Effector memory CD8-positive, alpha-beta T cell (primary cell): Measurements from ENCODE around the gene CEACAM19.
"Not testable (repeated sequence)": the region's sequence is repeated elsewhere in the genome, so short reads cannot be mapped to it uniquely, and the experiment has no call there.

Experiments used
- ATAC-seq: fragments of 150-1000 bp; cut with Tn5 transposase; replicated peaks from 2 replicates; pipeline ENCODE4 v1.10.0; 2021; ENCODE audit warnings: mild to moderate bottlenecking, moderate library complexity
- DNase-seq, 3 experiments: peaks; one replicate each; pipeline ENCODE4 v3.0.0; 2021
- H3K27ac Mint-ChIP-seq, 2 donors: one replicate each; pipeline ENCODE4 v1.8.0; 2022; ENCODE audit warnings: mild to moderate bottlenecking in 2 of 2, mixed read lengths in 2 of 2, moderate library complexity in 2 of 2
- H3K27me3 Mint-ChIP-seq, 2 donors: one replicate each; pipeline ENCODE4 v1.8.0; 2022; ENCODE audit warnings: mixed read lengths in 2 of 2
- H3K36me3 Mint-ChIP-seq: one replicate; pipeline ENCODE4 v1.8.0; 2022; ENCODE audit warnings: mild to moderate bottlenecking, moderate library complexity, mixed read lengths; ENCODE audit not compliant: insufficient read depth
- H3K4me1 Mint-ChIP-seq, 2 donors: one replicate each; pipeline ENCODE4 v1.8.0; 2022; ENCODE audit warnings: low read depth in 2 of 2, mixed read lengths in 2 of 2
- H3K4me3 Mint-ChIP-seq, 2 donors: one replicate each; pipeline ENCODE4 v1.8.0; 2022; ENCODE audit warnings: mild to moderate bottlenecking in 2 of 2, mixed read lengths in 2 of 2, moderate library complexity in 2 of 2
- H3K9me3 Mint-ChIP-seq, 2 donors: one replicate each; pipeline ENCODE4 v1.8.0; 2022; ENCODE audit warnings: mixed read lengths in 2 of 2

The CEACAM19 gene

DNA sequence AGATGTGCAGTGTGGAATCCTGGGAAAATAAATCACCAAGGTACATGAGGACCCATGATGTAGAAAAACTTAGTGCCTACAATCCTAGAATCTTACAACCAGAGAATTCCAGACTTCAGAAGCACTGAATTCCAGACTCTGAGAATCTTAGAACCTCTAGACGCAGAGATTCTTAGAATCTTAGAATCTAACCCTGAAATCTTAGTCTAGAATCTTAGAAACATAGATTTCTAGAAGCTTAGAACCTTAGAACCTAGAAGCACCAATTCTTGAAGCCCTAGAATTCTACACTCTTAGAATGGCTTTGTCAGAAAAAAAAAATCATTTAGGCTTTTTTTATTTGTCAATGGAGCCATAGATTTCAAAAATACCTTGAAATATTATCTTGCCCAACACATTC lies 33.7 kb downstream of the CEACAM19 start:
- Mint-ChIP-seq H3K36me3 (no peaks in the 10 kb centered on the region), H3K4me3 (no peak overlapping the region), H3K27ac (peak overlapping the region in 1 of 2 donors; percentile 13), H3K27me3 (peaks cover 6 to 9% of the 10 kb centered on the region in 2 donors), H3K9me3 (no peaks in the 10 kb centered on the region), H3K4me1 (no peaks in the 10 kb centered on the region)
- ATAC-seq (no peak), DNase-seq (no peak)

DNA sequence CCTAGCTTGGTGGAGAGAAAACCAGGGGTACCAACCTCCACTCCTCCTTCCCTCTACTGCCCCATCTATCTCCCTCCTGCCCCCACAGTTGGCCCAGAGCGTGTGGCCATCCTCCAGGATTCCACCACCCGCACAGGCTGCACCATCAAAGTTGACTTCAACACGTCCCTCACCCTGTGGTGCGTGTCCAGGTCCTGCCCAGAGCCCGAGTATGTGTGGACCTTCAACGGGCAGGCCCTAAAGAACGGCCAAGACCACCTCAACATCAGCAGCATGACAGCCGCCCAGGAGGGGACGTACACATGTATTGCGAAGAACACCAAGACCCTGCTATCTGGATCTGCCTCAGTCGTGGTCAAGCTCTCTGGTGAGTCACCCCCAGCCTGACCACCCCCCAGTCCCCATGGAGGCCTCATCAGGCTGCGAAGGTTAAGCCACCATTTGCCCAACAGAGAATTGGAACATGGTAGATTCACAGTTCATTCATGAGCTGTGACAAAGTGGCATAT lies 34.3 kb downstream of the CEACAM19 start:
- no peaks in the 10 kb centered on the region for H3K36me3 Mint-ChIP-seq
- DNase-seq, result no peak
- no peak for ATAC-seq
- no peak overlapping the region for H3K4me3 Mint-ChIP-seq
- peaks cover 0 to 3% of the 10 kb centered on the region in 2 donors for H3K4me1 Mint-ChIP-seq
- peak overlapping the region in 1 of 2 donors; percentile 13 for H3K27ac Mint-ChIP-seq
- no peaks in the 10 kb centered on the region for H3K9me3 Mint-ChIP-seq
- peaks cover 11 to 15% of the 10 kb centered on the region in 2 donors for H3K27me3 Mint-ChIP-seq

DNA sequence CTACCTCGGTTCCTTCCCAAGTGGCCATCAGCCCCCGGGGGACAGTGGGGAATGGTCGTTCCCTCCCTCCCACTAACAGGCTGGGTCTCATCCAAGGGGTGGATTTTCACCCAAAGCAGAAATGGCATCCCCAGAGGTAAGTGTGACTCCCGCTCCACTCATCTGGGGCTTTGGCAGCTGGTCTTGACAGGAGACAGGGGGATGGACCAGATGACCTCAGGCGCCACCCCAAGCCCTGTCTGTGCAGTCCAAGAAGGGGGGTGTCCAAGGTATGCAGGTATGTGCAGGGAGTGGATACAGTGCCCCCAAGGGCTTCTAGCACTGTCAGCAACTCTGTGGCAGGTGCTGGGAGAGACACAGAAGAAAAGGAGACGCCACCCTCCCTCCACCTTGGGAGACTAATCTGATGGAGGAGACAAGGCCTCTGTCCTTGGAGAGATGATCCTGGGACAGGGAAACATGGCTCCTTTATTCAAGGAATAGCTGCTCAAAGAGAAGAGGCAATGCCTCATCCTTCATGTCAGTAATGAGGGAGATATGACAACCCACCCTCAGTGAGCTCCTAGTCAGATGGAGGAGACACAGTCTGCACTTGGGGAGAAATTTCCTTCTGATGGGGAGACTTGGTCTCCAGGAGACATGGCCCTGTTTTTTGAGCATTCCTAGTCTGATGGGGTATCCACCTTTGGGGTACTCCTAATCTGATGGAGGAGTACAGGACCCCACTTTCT lies 35.4 kb downstream of the CEACAM19 start:
- H3K4me3 Mint-ChIP-seq, result no peak overlapping the region
- H3K27ac Mint-ChIP-seq, result no peak overlapping the region
- H3K9me3 Mint-ChIP-seq, result no peaks in the 10 kb centered on the region
- DNase-seq, result no peak
- H3K4me1 Mint-ChIP-seq, result peaks cover 0 to 6% of the 10 kb centered on the region in 2 donors
- peaks cover 17 to 18% of the 10 kb centered on the region in 2 donors for H3K27me3 Mint-ChIP-seq
- ATAC-seq, result no peak
- no peaks in the 10 kb centered on the region for H3K36me3 Mint-ChIP-seq

DNA sequence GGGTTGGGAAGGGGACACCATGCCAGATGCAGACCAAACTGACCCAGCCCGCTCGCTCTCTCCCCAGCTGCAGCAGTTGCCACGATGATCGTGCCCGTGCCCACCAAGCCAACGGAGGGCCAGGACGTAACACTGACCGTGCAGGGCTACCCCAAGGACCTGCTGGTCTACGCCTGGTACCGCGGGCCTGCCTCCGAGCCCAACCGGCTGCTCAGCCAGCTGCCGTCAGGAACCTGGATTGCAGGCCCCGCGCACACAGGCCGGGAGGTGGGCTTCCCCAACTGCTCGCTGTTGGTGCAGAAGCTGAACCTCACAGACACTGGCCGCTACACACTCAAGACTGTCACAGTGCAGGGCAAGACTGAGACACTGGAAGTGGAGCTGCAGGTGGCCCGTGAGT lies 36.5 kb downstream of the CEACAM19 start:
- no peaks in the 10 kb centered on the region for H3K9me3 Mint-ChIP-seq
- no peak for ATAC-seq
- peaks cover 15 to 17% of the 10 kb centered on the region in 2 donors for H3K27me3 Mint-ChIP-seq

GRCh38 chr19:44708940-44709339 lies 37.7 kb downstream of the CEACAM19 start:
- Mint-ChIP-seq H3K36me3 (no peaks in the 10 kb centered on the region), H3K9me3 (no peaks in the 10 kb centered on the region), H3K27ac (no peak overlapping the region), H3K27me3 (peaks cover 12 to 17% of the 10 kb centered on the region in 2 donors), H3K4me1 (peaks cover 0 to 6% of the 10 kb centered on the region in 2 donors), H3K4me3 (no peak overlapping the region)
- ATAC-seq (no peak), DNase-seq (no peak)

More for the DNA sequence above, 36.5 kb downstream of the CEACAM19 start:
- DNase-seq, result no peak
- Mint-ChIP-seq H3K4me3 (no peak overlapping the region), H3K36me3 (no peaks in the 10 kb centered on the region), H3K27ac (no peak overlapping the region), H3K4me1 (peaks cover 0 to 6% of the 10 kb centered on the region in 2 donors)

GRCh38 chr19:44709434-44710266 lies 38.4 kb downstream of the CEACAM19 start:
- not testable (repeated sequence) for H3K4me3 Mint-ChIP-seq, H3K36me3 Mint-ChIP-seq, H3K4me1 Mint-ChIP-seq, H3K27ac Mint-ChIP-seq, ATAC-seq, H3K9me3 Mint-ChIP-seq, DNase-seq
- H3K27me3 Mint-ChIP-seq, result peaks cover 12 to 17% of the 10 kb centered on the region in 2 donors

DNA sequence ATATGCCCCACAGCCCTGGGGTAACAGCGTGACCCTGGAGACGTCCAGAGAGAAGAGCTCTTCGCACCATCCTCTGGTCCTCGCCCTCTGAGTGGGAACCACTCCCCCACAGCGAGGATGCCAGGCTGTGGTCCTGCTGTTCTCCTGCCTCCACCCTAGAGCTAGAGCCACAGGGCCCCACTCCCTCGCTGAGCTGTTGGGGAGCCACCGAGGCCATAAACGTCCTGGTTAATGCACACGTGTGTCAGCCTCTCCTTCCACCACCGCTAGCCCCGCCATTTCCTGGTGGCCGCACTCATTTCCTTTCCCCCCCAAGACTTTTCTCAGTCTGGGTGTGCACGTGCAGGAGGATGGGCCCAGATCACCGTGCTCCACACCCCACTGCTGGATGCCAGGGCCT lies 39.2 kb downstream of the CEACAM19 start:
- ATAC-seq, result no peak
- peaks cover 2 to 8% of the 10 kb centered on the region in 2 donors for H3K9me3 Mint-ChIP-seq
- H3K27me3 Mint-ChIP-seq, result peaks cover 12 to 13% of the 10 kb centered on the region in 2 donors
- H3K27ac Mint-ChIP-seq, result no peak overlapping the region
- no peak for DNase-seq
- no peak overlapping the region for H3K4me3 Mint-ChIP-seq
- H3K36me3 Mint-ChIP-seq, result no peaks in the 10 kb centered on the region
- peaks cover 0 to 6% of the 10 kb centered on the region in 2 donors for H3K4me1 Mint-ChIP-seq

DNA sequence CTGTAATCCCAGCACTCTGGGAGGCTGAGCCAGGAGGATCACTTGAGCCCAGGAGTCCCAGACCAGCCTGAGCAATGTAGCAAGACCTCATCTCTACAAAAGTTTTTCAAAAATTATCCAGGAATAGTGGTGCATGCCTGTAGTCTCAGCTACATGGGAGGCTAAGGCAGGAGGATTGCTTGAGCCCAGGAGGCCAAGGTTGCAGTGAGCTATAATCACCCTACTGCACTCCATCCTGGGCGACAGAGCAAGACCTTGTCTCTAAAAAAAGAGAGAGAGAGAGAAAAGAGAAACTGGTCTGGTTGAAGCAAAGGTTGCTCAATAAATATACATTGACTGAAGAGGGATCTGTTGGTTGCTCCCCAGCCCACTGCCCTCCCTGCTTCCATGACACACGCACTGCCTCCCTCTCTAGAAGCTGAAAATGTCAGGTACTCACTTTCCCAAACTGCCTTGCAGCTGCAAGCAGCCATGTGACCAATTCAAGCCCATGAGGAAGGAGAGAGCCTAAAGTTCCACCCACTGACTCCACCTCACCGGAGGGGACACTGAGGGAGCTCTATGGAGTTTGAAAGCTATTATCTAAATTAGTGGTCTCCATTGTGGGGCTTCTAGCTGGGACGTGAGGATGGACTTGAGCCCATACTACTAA lies 41.7 kb downstream of the CEACAM19 start:
- ATAC-seq (no peak), DNase-seq (no peak)
- peaks cover 0 to 6% of the 10 kb centered on the region in 2 donors for H3K4me1 Mint-ChIP-seq

GRCh38 chr19:44714597-44715169 lies 43.4 kb downstream of the CEACAM19 start:
- Mint-ChIP-seq H3K9me3 (peaks cover 2 to 11% of the 10 kb centered on the region in 2 donors), H3K27me3 (peaks cover 9 to 12% of the 10 kb centered on the region in 2 donors), H3K4me1 (peaks cover 0 to 6% of the 10 kb centered on the region in 2 donors), H3K27ac (no peak overlapping the region), H3K4me3 (no peak overlapping the region), H3K36me3 (no peaks in the 10 kb centered on the region)
- ATAC-seq (no peak), DNase-seq (no peak)

More for the DNA sequence above, 41.7 kb downstream of the CEACAM19 start:
- peaks cover 9 to 12% of the 10 kb centered on the region in 2 donors for H3K27me3 Mint-ChIP-seq
- H3K36me3 Mint-ChIP-seq, result no peaks in the 10 kb centered on the region
- no peak overlapping the region for H3K27ac Mint-ChIP-seq
- peaks cover 2 to 11% of the 10 kb centered on the region in 2 donors for H3K9me3 Mint-ChIP-seq
- H3K4me3 Mint-ChIP-seq, result no peak overlapping the region

- H3K36me3 Mint-ChIP-seq, result peaks cover 3% of the 10 kb centered on the region
- no peak overlapping the region for H3K27ac Mint-ChIP-seq
- ATAC-seq (no peak), DNase-seq (no peak)
- peaks cover 4 to 6% of the 10 kb centered on the region in 2 donors for H3K4me1 Mint-ChIP-seq
- no peak overlapping the region for H3K4me3 Mint-ChIP-seq
- peaks cover 0 to 4% of the 10 kb centered on the region in 2 donors for H3K27me3 Mint-ChIP-seq
- peaks cover 2 to 11% of the 10 kb centered on the region in 2 donors for H3K9me3 Mint-ChIP-seq
Measured at GRCh38 chr19:44717603-44718002, 46.3 kb downstream of the CEACAM19 start.

- Mint-ChIP-seq H3K27me3 (peaks cover 0 to 10% of the 10 kb centered on the region in 2 donors), H3K4me3 (no peak overlapping the region), H3K27ac (peak overlapping the region in 1 of 2 donors; percentile 41), H3K36me3 (peaks cover 3% of the 10 kb centered on the region), H3K9me3 (peaks cover 2 to 11% of the 10 kb centered on the region in 2 donors), H3K4me1 (peaks cover 6% of the 10 kb centered on the region in 2 donors)
- ATAC-seq, result no peak
- no peak for DNase-seq
Measured at GRCh38 chr19:44718441-44719261, 47.4 kb downstream of the CEACAM19 start.

- peaks cover 2 to 11% of the 10 kb centered on the region in 2 donors for H3K9me3 Mint-ChIP-seq
- H3K36me3 Mint-ChIP-seq, result peaks cover 4% of the 10 kb centered on the region
- ATAC-seq (no peak), DNase-seq (no peak)
- no peak overlapping the region for H3K27ac Mint-ChIP-seq
- no peak overlapping the region for H3K4me3 Mint-ChIP-seq
- peaks cover 0 to 10% of the 10 kb centered on the region in 2 donors for H3K27me3 Mint-ChIP-seq
- peaks cover 10 to 11% of the 10 kb centered on the region in 2 donors for H3K4me1 Mint-ChIP-seq
Measured at GRCh38 chr19:44719262-44719701, 48.0 kb downstream of the CEACAM19 start.
